ENCODE data around the gene COL4A4.

COL4A4 gene

GRCh38 chr2:226979004-226979403 is 185.0 kb downstream of the COL4A4 start:
- CTCF ChIA-PET, result interaction anchor here (0.6 to 0.8 kb wide), 3 partner anchors 766 to 1308 kb away, joined by 4 to 5 read pairs (median 4); no protein-coding TSS in a partner anchor
- POLR2A ChIA-PET, result no interaction called here
- Histone ChIP-seq H3K4me3 (ENCODE audit: low read depth, low read length) (no peak overlapping the region), H3K36me3 (ENCODE audit: control insufficient read depth in 2 of 2, insufficient read depth in 1 of 2, low read length in 2 of 2) (no peaks in the 10 kb centered on the region), H3K27ac (ENCODE audit: extremely low read depth, low read depth, low read length) (no peak overlapping the region), H3K9me3 (ENCODE audit: control insufficient read depth, insufficient read depth, low read depth, low read length) (no peaks in the 10 kb centered on the region), H3K4me1 (ENCODE audit: control insufficient read depth, insufficient read depth, low read length) (no peaks in the 10 kb centered on the region)
- no peak for TF ChIP-seq ZNF114 (tag by site-specific recombination; IDR thresholded peaks at IDR 0.05)
- no peak for TF ChIP-seq ZNF639 (tag by site-specific recombination; IDR thresholded peaks at IDR 0.05)

- ChIA-PET CTCF (interaction anchor here (0.6 to 0.8 kb wide), 2 partner anchors 765 to 1089 kb away, joined by 4 to 5 read pairs; no protein-coding TSS in a partner anchor), POLR2A (no interaction called here)
- H3K4me1 ChIP-seq (ENCODE audit: control insufficient read depth, insufficient read depth, low read length), result no peaks in the 10 kb centered on the region
- no peaks in the 10 kb centered on the region for H3K9me3 ChIP-seq (ENCODE audit: control insufficient read depth, insufficient read depth, low read depth, low read length)
- H3K4me3 ChIP-seq (ENCODE audit: low read depth, low read length), result no peak overlapping the region
- TF ChIP-seq ZNF548 (tag by site-specific recombination; IDR thresholded peaks at IDR 0.05) (no peak), ZNF473 (tag by site-specific recombination; IDR thresholded peaks at IDR 0.05) (no peak), YY1 (tag by site-specific recombination; IDR thresholded peaks at IDR 0.05) (no peak), ZSCAN18 (tag by site-specific recombination; IDR thresholded peaks at IDR 0.05) (no peak), ZNF660 (tag by site-specific recombination; IDR thresholded peaks at IDR 0.05) (no peak)
- H3K27ac ChIP-seq (ENCODE audit: extremely low read depth, low read depth, low read length), result no peak overlapping the region
- H3K36me3 ChIP-seq (ENCODE audit: control insufficient read depth in 2 of 2, insufficient read depth in 1 of 2, low read length in 2 of 2), result no peaks in the 10 kb centered on the region
Observed at GRCh38 chr2:226978300-226978699, 185.7 kb downstream of the COL4A4 start.

GRCh38 chr2:226977775-226978190 is 186.2 kb downstream of the COL4A4 start:
- 0 out of 2 replicates have a peak, but pooled peaks have one; percentile 22 for TF ChIP-seq HOXD13 (CRISPR knock-in tag; IDR thresholded peaks at IDR 0.05; ENCODE audit: borderline replicate concordance)
- TF ChIP-seq ZNF362 (tag by site-specific recombination; IDR thresholded peaks at IDR 0.05), result no peak
- no peak for TF ChIP-seq ZNF624 (tag by site-specific recombination; IDR thresholded peaks at IDR 0.05)
- ChIA-PET CTCF (no interaction called here), POLR2A (no interaction called here)
- Histone ChIP-seq H3K36me3 (ENCODE audit: control insufficient read depth in 2 of 2, insufficient read depth in 1 of 2, low read length in 2 of 2) (no peaks in the 10 kb centered on the region), H3K27ac (ENCODE audit: extremely low read depth, low read depth, low read length) (no peak overlapping the region), H3K9me3 (ENCODE audit: control insufficient read depth, insufficient read depth, low read depth, low read length) (no peaks in the 10 kb centered on the region), H3K4me3 (ENCODE audit: low read depth, low read length) (no peak overlapping the region), H3K4me1 (ENCODE audit: control insufficient read depth, insufficient read depth, low read length) (no peaks in the 10 kb centered on the region)

GRCh38 chr2:226973816-226974215 is 190.2 kb downstream of the COL4A4 start:
- Histone ChIP-seq H3K4me3 (ENCODE audit: low read depth, low read length) (no peak overlapping the region), H3K27ac (ENCODE audit: extremely low read depth, low read depth, low read length) (no peak overlapping the region), H3K4me1 (ENCODE audit: control insufficient read depth, insufficient read depth, low read length) (no peaks in the 10 kb centered on the region), H3K36me3 (ENCODE audit: control insufficient read depth in 2 of 2, insufficient read depth in 1 of 2, low read length in 2 of 2) (no peaks in the 10 kb centered on the region), H3K9me3 (ENCODE audit: control insufficient read depth, insufficient read depth, low read depth, low read length) (no peaks in the 10 kb centered on the region)
- POLR2A ChIA-PET, result no interaction called here
- CTCF ChIA-PET, result no interaction called here
- no peak for TF ChIP-seq ZNF140 (tag by site-specific recombination; IDR thresholded peaks at IDR 0.05)
- no peak for TF ChIP-seq ZNF350 (tag by site-specific recombination; IDR thresholded peaks at IDR 0.05)
- no peak for TF ChIP-seq ZNF664 (tag by site-specific recombination; IDR thresholded peaks at IDR 0.05)
- no peak for TF ChIP-seq ZFP41 (tag by site-specific recombination; IDR thresholded peaks at IDR 0.05; ENCODE audit: borderline replicate concordance)
- TF ChIP-seq EGR2 (tag by site-specific recombination; IDR thresholded peaks at IDR 0.05; ENCODE audit: low read depth), result no peak
- TF ChIP-seq ZNF747 (tag by site-specific recombination; IDR thresholded peaks at IDR 0.05), result no peak
- no peak for TF ChIP-seq ZNF654 (tag by site-specific recombination; IDR thresholded peaks at IDR 0.05; ENCODE audit: low read depth)
- TF ChIP-seq ZNF843 (tag by site-specific recombination; IDR thresholded peaks at IDR 0.05), result no peak
- no peak for TF ChIP-seq ZNF513 (tag by site-specific recombination; IDR thresholded peaks at IDR 0.05)
- TF ChIP-seq ZNF341 (tag by site-specific recombination; IDR thresholded peaks at IDR 0.05; ENCODE audit: low read depth), result no peak
- TF ChIP-seq ZNF214 (tag by site-specific recombination; IDR thresholded peaks at IDR 0.05; ENCODE audit: borderline replicate concordance), result no peak
- no peak for TF ChIP-seq ZEB2 (tag by site-specific recombination; IDR thresholded peaks at IDR 0.05)
- no peak for TF ChIP-seq GLIS2 (tag by site-specific recombination; IDR thresholded peaks at IDR 0.05)
- no peak for TF ChIP-seq ZNF391 (tag by site-specific recombination; IDR thresholded peaks at IDR 0.05; ENCODE audit: borderline replicate concordance, low read depth)
- TF ChIP-seq ZNF670 (tag by site-specific recombination; IDR thresholded peaks at IDR 0.05; ENCODE audit: low read depth), result no peak

All from HEK293 (cell line).